Measurements from ENCODE around the gene HOXA10. TPM values are rescaled to one million over a fixed set of nuclear protein-coding genes. Genes with fewer than 3 reads are reported as not detected.

The HOXA10 gene
- total and polyA plus RNA-seq, 2 experiments from 2014 or later, result 7.7 to 15.1 TPM

GRCh38 chr7:27182861-27183681 is 9.0 kb upstream of the HOXA10 start:
- peaks cover 90% of the 10 kb centered on the region for H3K27me3 ChIP-seq
- no peaks in the 10 kb centered on the region for H4K20me1 ChIP-seq (ENCODE audit: insufficient read depth, poor library complexity, severe bottlenecking)
- peak overlapping the region; percentile 77 for H3K4me3 ChIP-seq
- no peak overlapping the region for H2AFZ ChIP-seq
- peak overlapping the region; percentile 96 for H3K4me2 ChIP-seq
- H3K36me3 ChIP-seq (replicated peaks; ENCODE audit: insufficient read depth, low read depth), result no peaks in the 10 kb centered on the region
- H3K4me1 ChIP-seq (ENCODE audit: insufficient read depth), result peaks cover 25% of the 10 kb centered on the region
- 5% methylated on average over 39 of the region's 39 CpGs for WGBS (ENCODE audit: low lambda C conversion rate, missing lambda C conversion rate)
- peak overlapping the region; percentile 90 for H3K27ac ChIP-seq
- peaks cover 84% of the 10 kb centered on the region for H3K79me2 ChIP-seq
- H3K9me2 ChIP-seq (replicated peaks; ENCODE audit: insufficient read depth), result no peaks in the 10 kb centered on the region
- no peak for DNase-seq (ENCODE audit: low spot score)
- no peak for TF ChIP-seq EZH2 (IDR thresholded peaks at IDR 0.05; ENCODE audit: borderline replicate concordance)
- TF ChIP-seq, protein P1, sequence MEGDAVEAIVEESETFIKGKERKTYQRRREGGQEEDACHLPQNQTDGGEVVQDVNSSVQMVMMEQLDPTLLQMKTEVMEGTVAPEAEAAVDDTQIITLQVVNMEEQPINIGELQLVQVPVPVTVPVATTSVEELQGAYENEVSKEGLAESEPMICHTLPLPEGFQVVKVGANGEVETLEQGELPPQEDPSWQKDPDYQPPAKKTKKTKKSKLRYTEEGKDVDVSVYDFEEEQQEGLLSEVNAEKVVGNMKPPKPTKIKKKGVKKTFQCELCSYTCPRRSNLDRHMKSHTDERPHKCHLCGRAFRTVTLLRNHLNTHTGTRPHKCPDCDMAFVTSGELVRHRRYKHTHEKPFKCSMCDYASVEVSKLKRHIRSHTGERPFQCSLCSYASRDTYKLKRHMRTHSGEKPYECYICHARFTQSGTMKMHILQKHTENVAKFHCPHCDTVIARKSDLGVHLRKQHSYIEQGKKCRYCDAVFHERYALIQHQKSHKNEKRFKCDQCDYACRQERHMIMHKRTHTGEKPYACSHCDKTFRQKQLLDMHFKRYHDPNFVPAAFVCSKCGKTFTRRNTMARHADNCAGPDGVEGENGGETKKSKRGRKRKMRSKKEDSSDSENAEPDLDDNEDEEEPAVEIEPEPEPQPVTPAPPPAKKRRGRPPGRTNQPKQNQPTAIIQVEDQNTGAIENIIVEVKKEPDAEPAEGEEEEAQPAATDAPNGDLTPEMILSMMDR (IDR thresholded peaks at IDR 0.05; ENCODE audit: poor library complexity), result no peak
- peak; percentile 22 for TF ChIP-seq EZH2phosphoT487 (IDR thresholded peaks at IDR 0.05; ENCODE audit: low read depth, severe bottlenecking, unreplicated experiment)
- no peaks in the 10 kb centered on the region for H3K9me3 ChIP-seq (ENCODE audit: low read depth)

DNA sequence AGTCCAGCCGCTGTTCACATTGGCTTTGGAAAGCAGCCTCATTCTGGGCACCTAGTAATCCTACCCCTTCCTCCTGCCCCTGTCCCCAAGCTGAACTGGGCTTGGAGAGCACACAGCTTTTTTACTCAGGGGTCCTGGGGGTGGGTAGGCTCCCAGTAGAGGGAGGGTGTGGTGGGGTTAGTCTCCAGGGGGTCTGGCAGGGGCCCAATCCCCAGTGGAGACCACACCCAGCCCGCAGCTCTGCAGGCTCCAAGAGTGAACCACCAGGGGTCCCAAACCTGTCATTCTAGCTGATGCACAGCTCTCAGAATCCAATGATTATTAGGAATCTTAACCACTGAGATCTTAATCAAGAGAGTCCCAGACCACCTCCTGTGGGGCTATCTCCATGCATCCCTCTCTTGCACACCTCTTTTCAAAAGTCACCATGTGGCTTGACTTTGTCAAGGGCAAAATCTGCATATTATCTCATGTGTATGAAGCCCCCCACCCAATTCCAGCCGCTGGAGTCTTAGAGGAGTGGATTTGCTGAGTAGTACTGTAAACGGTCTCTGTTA is 8.2 kb upstream of the HOXA10 start:
- no peak overlapping the region for H2AFZ ChIP-seq
- H3K36me3 ChIP-seq (replicated peaks; ENCODE audit: insufficient read depth, low read depth), result no peaks in the 10 kb centered on the region
- 41% methylated on average over 3 of the region's 4 CpGs for WGBS (ENCODE audit: low lambda C conversion rate, missing lambda C conversion rate)
- no peak overlapping the region for H3K27ac ChIP-seq
- peak overlapping the region; percentile 96 for H3K4me2 ChIP-seq
- H4K20me1 ChIP-seq (ENCODE audit: insufficient read depth, poor library complexity, severe bottlenecking), result no peaks in the 10 kb centered on the region
- no peak for DNase-seq (ENCODE audit: low spot score)
- peaks cover 84% of the 10 kb centered on the region for H3K79me2 ChIP-seq
- H3K9me2 ChIP-seq (replicated peaks; ENCODE audit: insufficient read depth), result no peaks in the 10 kb centered on the region
- H3K9me3 ChIP-seq (ENCODE audit: low read depth), result no peaks in the 10 kb centered on the region
- TF ChIP-seq EZH2phosphoT487 (IDR thresholded peaks at IDR 0.05; ENCODE audit: low read depth, severe bottlenecking, unreplicated experiment) (peak; percentile 22), EZH2 (IDR thresholded peaks at IDR 0.05; ENCODE audit: borderline replicate concordance) (no peak)
- TF ChIP-seq, protein P1 (IDR thresholded peaks at IDR 0.05; ENCODE audit: poor library complexity), result no peak
- no peak overlapping the region for H3K4me3 ChIP-seq
- peaks cover 89% of the 10 kb centered on the region for H3K27me3 ChIP-seq
- H3K4me1 ChIP-seq (ENCODE audit: insufficient read depth), result peaks cover 25% of the 10 kb centered on the region

- Histone ChIP-seq H3K79me2 (peaks cover 84% of the 10 kb centered on the region), H3K9me3 (ENCODE audit: low read depth) (no peaks in the 10 kb centered on the region), H3K4me1 (ENCODE audit: insufficient read depth) (peaks cover 28% of the 10 kb centered on the region), H3K4me2 (peak overlapping the region; percentile 96), H3K27me3 (peaks cover 89% of the 10 kb centered on the region), H2AFZ (no peak overlapping the region), H3K36me3 (replicated peaks; ENCODE audit: insufficient read depth, low read depth) (no peaks in the 10 kb centered on the region), H3K27ac (no peak overlapping the region), H4K20me1 (ENCODE audit: insufficient read depth, poor library complexity, severe bottlenecking) (no peaks in the 10 kb centered on the region), H3K4me3 (no peak overlapping the region), H3K9me2 (replicated peaks; ENCODE audit: insufficient read depth) (no peaks in the 10 kb centered on the region)
- no peak for DNase-seq (ENCODE audit: low spot score)
- 56% methylated on average over 4 of the region's 4 CpGs for WGBS (ENCODE audit: low lambda C conversion rate, missing lambda C conversion rate)
- no peak for TF ChIP-seq EZH2 (IDR thresholded peaks at IDR 0.05; ENCODE audit: borderline replicate concordance)
- no peak for TF ChIP-seq EZH2phosphoT487 (IDR thresholded peaks at IDR 0.05; ENCODE audit: low read depth, severe bottlenecking, unreplicated experiment)
- TF ChIP-seq, protein P1 (IDR thresholded peaks at IDR 0.05; ENCODE audit: poor library complexity), result no peak
These were observed 7.7 kb upstream of the HOXA10 start for GRCh38 chr7:27181795-27182275.
